CD4-positive, alpha-beta T cell treated with Interleukin-10 for 1 hour (primary cell): ENCODE data around the gene SANBR.

Experiments used
- DNase-seq: peaks from one replicate; pipeline ENCODE4 v3.0.0-alpha.2; 2020

Gene SANBR

DNA sequence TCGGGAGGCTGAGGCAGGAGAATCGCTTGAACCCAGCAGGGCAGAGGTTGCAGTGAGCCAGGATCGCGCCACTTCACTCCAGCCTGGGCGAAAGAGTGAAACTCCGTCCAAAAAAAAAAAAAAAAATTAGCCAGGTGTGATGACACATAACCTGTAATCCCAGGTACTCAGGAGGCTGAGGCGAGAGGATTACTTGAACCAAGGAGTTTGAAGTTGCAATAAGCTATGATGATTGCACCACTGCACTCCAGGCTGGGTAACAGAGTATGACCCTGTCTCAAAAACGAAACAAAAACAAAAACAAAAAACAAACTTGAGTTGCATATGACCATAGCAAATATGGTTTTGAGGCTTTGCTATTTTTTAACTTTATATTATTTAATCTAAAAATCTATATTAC is 25.8 kb downstream of the SANBR start:
- DNase-seq, result no peak

DNA sequence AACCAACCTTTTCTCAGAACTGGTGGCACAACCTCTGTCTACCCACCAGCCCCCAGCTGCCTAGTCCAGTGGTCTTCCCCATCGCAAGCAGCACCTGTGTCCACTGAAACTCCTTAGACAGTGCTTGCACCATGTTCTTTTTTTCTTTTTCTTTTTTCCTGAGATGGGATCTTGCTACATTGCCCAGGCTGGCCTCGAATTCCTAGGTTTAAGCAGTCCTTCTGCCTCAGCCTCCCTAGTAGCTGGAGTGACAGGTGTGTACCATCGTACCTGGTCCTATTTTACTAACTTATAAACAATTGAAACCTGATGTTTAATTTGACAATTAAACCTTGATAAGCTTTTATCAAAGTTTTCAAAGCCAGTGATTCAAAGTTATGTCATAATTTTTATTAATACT is 30.8 kb downstream of the SANBR start:
- no peak for DNase-seq

DNA sequence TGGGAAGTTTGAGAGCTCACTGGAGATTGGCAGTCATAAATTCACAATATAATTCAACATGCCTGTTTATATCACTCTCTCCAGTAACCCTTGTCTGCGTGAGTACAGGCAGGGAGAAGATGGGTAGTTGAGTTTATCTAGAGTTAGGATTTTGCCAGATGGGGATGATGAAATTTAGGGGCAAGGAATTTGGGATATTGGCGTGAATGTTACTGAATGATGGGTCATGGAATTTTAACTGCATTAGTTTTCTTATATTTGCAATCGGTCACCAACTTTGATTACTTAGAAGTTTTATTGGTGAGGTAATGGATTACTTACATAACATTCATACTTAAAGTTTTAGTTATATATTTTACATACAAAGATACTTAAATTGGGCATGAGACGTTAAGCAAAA is 35.1 kb downstream of the SANBR start:
- DNase-seq, result no peak

DNA sequence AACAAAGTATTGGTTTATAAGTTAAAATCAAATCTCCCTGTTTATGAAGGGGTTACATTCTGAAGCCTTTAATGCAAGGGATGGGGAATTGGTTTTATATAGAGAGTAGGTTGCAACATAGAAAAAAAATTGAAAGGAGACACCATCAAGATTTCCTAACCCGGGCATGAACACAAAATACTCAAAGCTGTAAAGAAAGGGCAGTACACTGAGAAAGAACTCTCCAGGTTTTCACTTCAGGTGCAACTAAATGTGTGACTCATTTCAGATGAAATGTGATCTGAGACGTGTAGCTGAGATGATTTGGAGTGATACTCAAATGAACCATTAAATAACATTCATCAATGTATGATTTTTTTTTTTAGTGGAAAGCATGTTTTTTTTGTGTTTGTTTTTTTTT is 43.6 kb downstream of the SANBR start:
- DNase-seq, result no peak

DNA sequence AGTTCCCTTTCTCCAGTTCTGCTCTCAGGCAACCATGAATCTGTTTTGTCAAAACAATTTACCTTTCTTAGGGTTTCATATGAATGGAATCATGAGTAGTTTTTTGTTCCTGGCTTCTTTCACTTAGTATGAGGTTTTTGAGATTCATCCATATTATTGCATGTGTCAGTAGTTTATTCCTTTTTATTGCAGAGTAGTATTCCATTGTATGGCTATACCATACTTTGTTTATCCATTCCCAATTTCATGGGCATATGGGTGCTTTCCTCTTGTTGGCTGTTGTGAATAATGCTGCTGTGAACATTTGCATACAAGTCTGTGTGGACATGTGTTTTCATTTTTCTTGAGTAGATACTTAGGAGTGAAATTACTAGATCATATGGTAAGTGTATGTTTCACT is 46.0 kb downstream of the SANBR start:
- DNase-seq, result no peak

DNA sequence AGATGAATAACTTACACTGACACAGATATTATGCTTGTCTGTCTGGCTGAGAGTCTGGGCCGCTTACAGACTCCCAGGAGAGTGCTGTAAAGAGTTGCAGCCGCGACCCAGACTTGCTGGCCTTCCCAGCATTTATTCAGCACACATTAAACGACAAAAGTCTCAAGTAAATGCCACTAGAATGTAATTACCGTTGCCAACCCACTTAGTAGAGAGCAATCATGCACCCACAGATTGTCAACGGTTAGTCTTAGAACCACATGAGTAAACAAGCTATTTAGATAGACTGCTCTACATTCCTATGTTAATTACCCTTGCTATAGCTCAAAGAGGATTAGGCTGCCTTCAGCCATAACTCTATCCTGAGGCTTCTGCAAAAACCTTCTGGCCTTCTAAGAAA is 48.5 kb downstream of the SANBR start:
- no peak for DNase-seq
